ENCODE data around the gene HRCT1.
"Not testable (repeated sequence)": the region's sequence is repeated elsewhere in the genome, so short reads cannot be mapped to it uniquely, and the experiment has no call there.

The HRCT1 gene

GRCh38 chr9:35912791-35913400 lies 6.9 kb downstream of the HRCT1 start:
- no peaks in the 10 kb centered on the region for H3F3A ChIP-seq (ENCODE audit: insufficient read depth)
- no peaks in the 10 kb centered on the region for H3K79me2 ChIP-seq (ENCODE audit: insufficient read depth, low read length)
- no peaks in the 10 kb centered on the region for H3K27me3 ChIP-seq (ENCODE audit: low read length)
- no peaks in the 10 kb centered on the region for H3K9me2 ChIP-seq (replicated peaks; ENCODE audit: insufficient read depth, low read length)
- no peaks in the 10 kb centered on the region; the same call in 1 of the 2 replicates for H3K9me3 ChIP-seq (ENCODE audit: insufficient read depth, low read length)
- no peaks in the 10 kb centered on the region for H3K36me3 ChIP-seq (ENCODE audit: low read length)
- no peak overlapping the region for H2AFZ ChIP-seq (ENCODE audit: low read depth, low read length, severe bottlenecking)
- TF ChIP-seq, protein P1, sequence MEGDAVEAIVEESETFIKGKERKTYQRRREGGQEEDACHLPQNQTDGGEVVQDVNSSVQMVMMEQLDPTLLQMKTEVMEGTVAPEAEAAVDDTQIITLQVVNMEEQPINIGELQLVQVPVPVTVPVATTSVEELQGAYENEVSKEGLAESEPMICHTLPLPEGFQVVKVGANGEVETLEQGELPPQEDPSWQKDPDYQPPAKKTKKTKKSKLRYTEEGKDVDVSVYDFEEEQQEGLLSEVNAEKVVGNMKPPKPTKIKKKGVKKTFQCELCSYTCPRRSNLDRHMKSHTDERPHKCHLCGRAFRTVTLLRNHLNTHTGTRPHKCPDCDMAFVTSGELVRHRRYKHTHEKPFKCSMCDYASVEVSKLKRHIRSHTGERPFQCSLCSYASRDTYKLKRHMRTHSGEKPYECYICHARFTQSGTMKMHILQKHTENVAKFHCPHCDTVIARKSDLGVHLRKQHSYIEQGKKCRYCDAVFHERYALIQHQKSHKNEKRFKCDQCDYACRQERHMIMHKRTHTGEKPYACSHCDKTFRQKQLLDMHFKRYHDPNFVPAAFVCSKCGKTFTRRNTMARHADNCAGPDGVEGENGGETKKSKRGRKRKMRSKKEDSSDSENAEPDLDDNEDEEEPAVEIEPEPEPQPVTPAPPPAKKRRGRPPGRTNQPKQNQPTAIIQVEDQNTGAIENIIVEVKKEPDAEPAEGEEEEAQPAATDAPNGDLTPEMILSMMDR (IDR thresholded peaks at IDR 0.05; ENCODE audit: insufficient read depth, low read length, poor library complexity, severe bottlenecking) = no peak
- TF ChIP-seq EZH2phosphoT487 (conservative IDR thresholded peaks at IDR 0.05; ENCODE audit: low read length) = no peak
- H4K20me1 ChIP-seq (ENCODE audit: low read depth, low read length) = no peaks in the 10 kb centered on the region
- H3K4me3 ChIP-seq (ENCODE audit: insufficient read depth, low read length, poor library complexity, severe bottlenecking) = no peak overlapping the region
- H3K27ac ChIP-seq (ENCODE audit: low read depth, low read length) = no peak overlapping the region
- H3K4me2 ChIP-seq (ENCODE audit: low read depth, low read length, poor library complexity, severe bottlenecking) = no peak overlapping the region
- H3K9ac ChIP-seq (ENCODE audit: low read length) = no peak overlapping the region

GRCh38 chr9:35913429-35913828 lies 7.4 kb downstream of the HRCT1 start:
- not testable (repeated sequence) for H3K36me3 ChIP-seq (ENCODE audit: low read length); H2AFZ ChIP-seq (ENCODE audit: low read depth, low read length, severe bottlenecking); H3K4me3 ChIP-seq (ENCODE audit: insufficient read depth, low read length, poor library complexity, severe bottlenecking); H3K27ac ChIP-seq (ENCODE audit: low read depth, low read length); H3K4me2 ChIP-seq (ENCODE audit: low read depth, low read length, poor library complexity, severe bottlenecking); H3K9me2 ChIP-seq (replicated peaks; ENCODE audit: insufficient read depth, low read length); H4K20me1 ChIP-seq (ENCODE audit: low read depth, low read length); H3K9me3 ChIP-seq (ENCODE audit: insufficient read depth, low read length); H3K9ac ChIP-seq (ENCODE audit: low read length); H3F3A ChIP-seq (ENCODE audit: insufficient read depth); H3K79me2 ChIP-seq (ENCODE audit: insufficient read depth, low read length); H3K27me3 ChIP-seq (ENCODE audit: low read length)

DNA sequence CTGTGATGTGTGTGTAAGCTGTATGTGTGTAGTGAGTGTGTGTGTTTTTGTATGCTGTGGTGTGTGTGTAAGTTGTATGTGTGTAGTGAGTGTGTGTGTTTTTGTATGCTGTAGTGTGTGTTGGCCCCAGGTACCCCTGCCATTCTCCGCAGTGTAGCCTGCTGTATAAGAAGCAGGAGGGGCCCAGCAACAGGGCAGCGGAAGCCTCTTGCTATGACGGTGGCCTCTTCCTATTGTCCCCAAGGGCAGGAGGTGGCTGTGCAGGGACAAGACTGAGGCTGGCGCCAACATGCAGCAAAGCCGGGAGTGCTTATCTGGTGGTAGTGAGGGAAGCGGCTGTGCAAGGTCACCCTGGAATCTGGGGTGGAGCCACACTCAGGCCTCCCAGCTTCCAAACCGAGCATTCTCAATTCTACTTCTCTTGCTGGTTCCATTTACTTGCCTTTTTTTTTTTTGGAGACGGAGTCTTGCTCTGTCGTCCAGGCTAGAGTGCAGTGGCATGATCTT lies 8.4 kb downstream of the HRCT1 start:
- H3K4me3 ChIP-seq (ENCODE audit: insufficient read depth, low read length, poor library complexity, severe bottlenecking) = no peak overlapping the region
- H3K36me3 ChIP-seq (ENCODE audit: low read length) = no peaks in the 10 kb centered on the region
- H3K4me2 ChIP-seq (ENCODE audit: low read depth, low read length, poor library complexity, severe bottlenecking) = no peak overlapping the region
- no peaks in the 10 kb centered on the region for H3K9me2 ChIP-seq (replicated peaks; ENCODE audit: insufficient read depth, low read length)
- no peaks in the 10 kb centered on the region for H3K79me2 ChIP-seq (ENCODE audit: insufficient read depth, low read length)
- H3K27ac ChIP-seq (ENCODE audit: low read depth, low read length) = no peak overlapping the region
- no peaks in the 10 kb centered on the region for H4K20me1 ChIP-seq (ENCODE audit: low read depth, low read length)
- no peaks in the 10 kb centered on the region for H3K27me3 ChIP-seq (ENCODE audit: low read length)
- H3K9ac ChIP-seq (ENCODE audit: low read length) = no peak overlapping the region
- no peaks in the 10 kb centered on the region for H3F3A ChIP-seq (ENCODE audit: insufficient read depth)
- H3K9me3 ChIP-seq (ENCODE audit: insufficient read depth, low read length) = no peaks in the 10 kb centered on the region; the same call in 1 of the 2 replicates
- no peak overlapping the region for H2AFZ ChIP-seq (ENCODE audit: low read depth, low read length, severe bottlenecking)
- TF ChIP-seq, protein P1 (IDR thresholded peaks at IDR 0.05; ENCODE audit: insufficient read depth, low read length, poor library complexity, severe bottlenecking) = no peak

- no peak for TF ChIP-seq EZH2phosphoT487 (conservative IDR thresholded peaks at IDR 0.05; ENCODE audit: low read length)
- TF ChIP-seq, protein P1 (IDR thresholded peaks at IDR 0.05; ENCODE audit: insufficient read depth, low read length, poor library complexity, severe bottlenecking) = no peak
- Histone ChIP-seq H3K9ac (ENCODE audit: low read length) (no peak overlapping the region), H3K9me2 (replicated peaks; ENCODE audit: insufficient read depth, low read length) (no peaks in the 10 kb centered on the region), H3K27me3 (ENCODE audit: low read length) (no peaks in the 10 kb centered on the region), H4K20me1 (ENCODE audit: low read depth, low read length) (no peaks in the 10 kb centered on the region), H3F3A (ENCODE audit: insufficient read depth) (no peaks in the 10 kb centered on the region), H3K79me2 (ENCODE audit: insufficient read depth, low read length) (no peaks in the 10 kb centered on the region), H2AFZ (ENCODE audit: low read depth, low read length, severe bottlenecking) (no peak overlapping the region), H3K9me3 (ENCODE audit: insufficient read depth, low read length) (no peaks in the 10 kb centered on the region; the same call in 1 of the 2 replicates), H3K27ac (ENCODE audit: low read depth, low read length) (no peak overlapping the region), H3K4me3 (ENCODE audit: insufficient read depth, low read length, poor library complexity, severe bottlenecking) (no peak overlapping the region), H3K4me2 (ENCODE audit: low read depth, low read length, poor library complexity, severe bottlenecking) (no peak overlapping the region), H3K36me3 (ENCODE audit: low read length) (no peaks in the 10 kb centered on the region)
These were observed 9.8 kb downstream of the HRCT1 start for GRCh38 chr9:35915681-35916294.
